Esophagus muscularis mucosa (tissue), 4 donors: Measurements from ENCODE around the gene B4GALT1. TPM values are rescaled to one million over a fixed set of nuclear protein-coding genes. Genes with fewer than 3 reads are reported as not detected.
A peak's percentile ranks its signal among the peaks of the same experiment; 100 is the strongest.
"Not testable (repeated sequence)": the region's sequence is repeated elsewhere in the genome, so short reads cannot be mapped to it uniquely, and the experiment has no call there.

Experiments used
- DNase-seq: peaks from one replicate; pipeline ENCODE4 v3.0.0-alpha.2; 2017; ENCODE audit errors: extremely low spot score
- H3K27ac ChIP-seq, 4 donors: fragments of 200-600 bp; sonication (generic); replicated peaks in 1 of 4; 1 replicate in 3 of 4; 2 replicates in 1 of 4; pipeline ENCODE4 v1.5.1; 2016 to 2019; ENCODE audit warnings: mild to moderate bottlenecking in 1 of 4
- H3K27me3 ChIP-seq, 4 donors: fragments of 200-600 bp; sonication (generic); one replicate each; pipeline versions ENCODE4 v1.5.1 to v1.6.0; 2016 to 2019
- H3K36me3 ChIP-seq, 4 donors: fragments of 200-600 bp; sonication (generic); one replicate each; pipeline ENCODE4 v1.5.1; 2016 to 2019
- H3K4me1 ChIP-seq, 4 donors: fragments of 200-600 bp; sonication (generic); one replicate each; pipeline ENCODE4 v1.5.1; 2016 to 2019
- H3K4me3 ChIP-seq, 4 donors: fragments of 200-600 bp; sonication (generic); 1 replicate in 2 of 4; 2 replicates in 2 of 4; pipeline ENCODE4 v1.5.1; 2016 to 2019; ENCODE audit warnings: mild to moderate bottlenecking in 4 of 4, moderate library complexity in 1 of 4
- H3K9me3 ChIP-seq, 4 donors: fragments of 200-600 bp; sonication (generic); 1 replicate in 3 of 4; 2 replicates in 1 of 4; pipeline ENCODE4 v1.5.1; 2016 to 2019
- CTCF ChIP-seq, 3 experiments: fragments of 200-600 bp in 2 of 3; fragments of 450-650 bp in 1 of 3; sonication (generic) in 2 of 3; IDR thresholded peaks; one replicate each; pipeline ENCODE4 v1.5.1; 2017 to 2019; ENCODE audit warnings: antibody characterized with exemption in 3 of 3, mild to moderate bottlenecking in 2 of 3, moderate library complexity in 1 of 3
- EP300 ChIP-seq: sonication (generic); formaldehyde crosslinking; IDR thresholded peaks from one replicate; pipeline ENCODE4 v1.6.1; 2017; ENCODE audit warnings: antibody characterized with exemption
- POLR2A ChIP-seq: fragments of 450-650 bp; IDR thresholded peaks from one replicate; pipeline ENCODE4 v1.6.1; 2017; ENCODE audit warnings: antibody characterized with exemption, moderate library complexity, mild to moderate bottlenecking, low read depth
- POLR2AphosphoS5 ChIP-seq, 2 donors: sonication (generic); formaldehyde crosslinking; IDR thresholded peaks; one replicate each; pipeline ENCODE4 v1.6.1; 2017; ENCODE audit warnings: antibody characterized with exemption in 2 of 2
- WGBS: methylation state at CpG from one replicate; pipeline ENCODE4 v1.1.5; 2018; 5-methylcytosine and 5-hydroxymethylcytosine counted together
- intact Hi-C: fragments of 100-400 bp; cut with DNase I; formaldehyde crosslinking; loops from one replicate; pipeline ENCODE4 v1.15.1; 2023
- total RNA-seq, 4 donors: library from RNA; depleted of rRNA; stranded (reverse); fragments of >200 nt; gene quantifications; one replicate each; pipeline versions ENCODE4 v1.1.0 to v1.2.1, GENCODE V29; 2016

B4GALT1 gene
- total RNA-seq, 4 donors from 2014 or later, result 24.5 to 39.6 (median 37.8) TPM

GRCh38 chr9:33166231-33167083 lies 679 bp downstream of the B4GALT1 start:
- Histone ChIP-seq H3K4me3 (peak overlapping the region; percentile 75 to 99 (median 87)), H3K27ac (peak overlapping the region; percentile 91 to 97 (median 94)), H3K9me3 (no peaks in the 10 kb centered on the region), H3K36me3 (no peaks in the 10 kb centered on the region), H3K27me3 (no peaks in the 10 kb centered on the region), H3K4me1 (peaks cover 47 to 68% (median 57%) of the 10 kb centered on the region in 4 donors)
- TF ChIP-seq POLR2A (no peak), POLR2AphosphoS5 (IDR thresholded peaks at IDR 0.05) (no peak), CTCF (IDR thresholded peaks at IDR 0.05) (no peak), EP300 (no peak)
- WGBS, result 0% methylated on average over 19 of the region's 51 CpGs
- no peak for DNase-seq
- intact Hi-C loops, result no loop called here

- Histone ChIP-seq H3K4me3 (peak overlapping the region; percentile 75 to 99 (median 87)), H3K36me3 (no peaks in the 10 kb centered on the region), H3K27me3 (no peaks in the 10 kb centered on the region), H3K27ac (peak overlapping the region; percentile 91 to 97 (median 94)), H3K4me1 (peaks cover 51 to 72% (median 64%) of the 10 kb centered on the region in 4 donors), H3K9me3 (no peaks in the 10 kb centered on the region)
- no peak for DNase-seq
- TF ChIP-seq EP300 (no peak), POLR2AphosphoS5 (IDR thresholded peaks at IDR 0.05) (peak; percentile 52 to 79), POLR2A (peak; percentile 8), CTCF (IDR thresholded peaks at IDR 0.05) (no peak)
- 29% methylated on average over 10 of the region's 10 CpGs for WGBS
- intact Hi-C loops, result no loop called here
Measured at GRCh38 chr9:33165263-33166151, 1.6 kb downstream of the B4GALT1 start.

GRCh38 chr9:33164921-33165262 lies 2.2 kb downstream of the B4GALT1 start:
- H3K9me3 ChIP-seq, DNase-seq, intact Hi-C loops: not testable (repeated sequence)

GRCh38 chr9:33164138-33164809 lies 2.9 kb downstream of the B4GALT1 start:
- Histone ChIP-seq H3K27ac (peak overlapping the region; percentile 91 to 97 (median 94)), H3K4me1 (peaks cover 62 to 81% (median 76%) of the 10 kb centered on the region in 4 donors), H3K36me3 (no peaks in the 10 kb centered on the region), H3K27me3 (no peaks in the 10 kb centered on the region), H3K9me3 (no peaks in the 10 kb centered on the region), H3K4me3 (peak overlapping the region; percentile 75 to 99 (median 87))
- intact Hi-C loops, result no loop called here
- DNase-seq, result no peak
- peak in 1 of 2 donors; percentile 70 for TF ChIP-seq POLR2AphosphoS5 (IDR thresholded peaks at IDR 0.05)
- no peak for TF ChIP-seq EP300
- 34% methylated on average over 10 of the region's 11 CpGs for WGBS

More at GRCh38 chr9:33164921-33165262, 2.2 kb downstream of the B4GALT1 start:
- 55% methylated on average over 7 of the region's 7 CpGs for WGBS
- Histone ChIP-seq H3K4me1 (peaks cover 56 to 75% (median 69%) of the 10 kb centered on the region in 4 donors), H3K4me3 (peak overlapping the region; percentile 75 to 99 (median 87)), H3K27ac (peak overlapping the region; percentile 91 to 97 (median 94))
- H3K36me3 ChIP-seq, H3K27me3 ChIP-seq: not testable (repeated sequence)

GRCh38 chr9:33163433-33164137 lies 3.6 kb downstream of the B4GALT1 start:
- H3K27me3 ChIP-seq, result no peaks in the 10 kb centered on the region
- peaks cover 69 to 88% (median 82%) of the 10 kb centered on the region in 4 donors for H3K4me1 ChIP-seq
- H3K4me3 ChIP-seq, result peak overlapping the region; percentile 75 to 99 (median 87)
- no peak for DNase-seq
- intact Hi-C loops, result no loop called here
- WGBS, result 94% methylated on average over 4 of the region's 8 CpGs
- no peaks in the 10 kb centered on the region for H3K9me3 ChIP-seq
- peak overlapping the region; percentile 91 to 97 (median 94) for H3K27ac ChIP-seq
- H3K36me3 ChIP-seq, result no peaks in the 10 kb centered on the region
- TF ChIP-seq POLR2A (no peak), EP300 (no peak), CTCF (IDR thresholded peaks at IDR 0.05) (no peak), POLR2AphosphoS5 (IDR thresholded peaks at IDR 0.05) (no peak)
